HG02840 (cell line): ENCODE data around the gene SF3B4.
"Not testable (repeated sequence)": the region's sequence is repeated elsewhere in the genome, so short reads cannot be mapped to it uniquely, and the experiment has no call there.

Experiments
- ATAC-seq: cut with Tn5 transposase; IDR thresholded peaks from one replicate; pipeline ENCODE4 v1.9.1; 2021; ENCODE audit warnings: mild to moderate bottlenecking, moderate library complexity, moderate number of reproducible peaks; ENCODE audit not compliant: unreplicated experiment, low FRiP score

SF3B4 gene, protein sequence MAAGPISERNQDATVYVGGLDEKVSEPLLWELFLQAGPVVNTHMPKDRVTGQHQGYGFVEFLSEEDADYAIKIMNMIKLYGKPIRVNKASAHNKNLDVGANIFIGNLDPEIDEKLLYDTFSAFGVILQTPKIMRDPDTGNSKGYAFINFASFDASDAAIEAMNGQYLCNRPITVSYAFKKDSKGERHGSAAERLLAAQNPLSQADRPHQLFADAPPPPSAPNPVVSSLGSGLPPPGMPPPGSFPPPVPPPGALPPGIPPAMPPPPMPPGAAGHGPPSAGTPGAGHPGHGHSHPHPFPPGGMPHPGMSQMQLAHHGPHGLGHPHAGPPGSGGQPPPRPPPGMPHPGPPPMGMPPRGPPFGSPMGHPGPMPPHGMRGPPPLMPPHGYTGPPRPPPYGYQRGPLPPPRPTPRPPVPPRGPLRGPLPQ

DNA sequence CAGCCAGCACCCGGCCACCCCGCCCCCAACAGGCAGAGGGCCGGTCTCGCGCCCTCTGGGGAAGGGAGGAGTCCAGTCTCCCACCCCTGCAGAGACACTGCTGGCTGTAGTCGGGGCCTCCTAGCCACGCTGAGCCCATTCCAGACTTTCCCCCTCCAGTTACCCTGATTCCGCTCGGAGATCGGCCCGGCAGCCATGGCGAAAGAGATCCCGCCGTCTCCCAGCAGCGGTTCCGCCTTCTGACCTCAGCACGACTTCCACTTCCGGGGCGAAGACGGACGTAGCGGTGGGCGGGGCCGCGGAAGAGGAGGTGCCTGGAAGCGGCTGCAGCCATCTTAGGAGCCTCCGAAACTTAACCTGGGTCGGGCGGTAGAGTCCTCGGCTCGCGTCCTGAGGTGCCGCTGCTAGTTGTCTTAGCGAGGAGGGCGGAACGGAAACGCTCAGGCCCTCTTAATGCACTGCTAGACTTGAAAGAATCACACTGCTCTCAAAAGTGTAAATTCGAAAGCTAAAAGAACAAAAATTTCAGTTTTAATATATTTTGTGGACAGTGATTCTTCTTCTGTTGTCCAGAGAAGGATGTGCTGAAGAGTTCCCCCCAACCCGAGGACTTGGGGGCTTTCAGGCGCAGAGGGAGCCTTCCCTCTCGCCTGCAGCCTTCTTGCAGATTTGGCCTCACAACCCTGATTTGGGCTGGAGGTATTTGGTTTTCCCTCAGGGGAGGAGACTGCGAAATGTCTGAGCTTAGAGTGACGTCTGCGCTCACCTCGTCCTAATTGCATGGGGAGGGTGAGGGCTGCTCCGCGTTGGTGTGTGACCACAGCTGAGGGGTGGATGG is at the start of gene SF3B4:
TSS of gene SF3B4 (minus strand) at position 241 of the 838 bp plus-strand sequence. CDS start at position 197, 44 bp downstream.
- peak; percentile 83 for ATAC-seq

DNA sequence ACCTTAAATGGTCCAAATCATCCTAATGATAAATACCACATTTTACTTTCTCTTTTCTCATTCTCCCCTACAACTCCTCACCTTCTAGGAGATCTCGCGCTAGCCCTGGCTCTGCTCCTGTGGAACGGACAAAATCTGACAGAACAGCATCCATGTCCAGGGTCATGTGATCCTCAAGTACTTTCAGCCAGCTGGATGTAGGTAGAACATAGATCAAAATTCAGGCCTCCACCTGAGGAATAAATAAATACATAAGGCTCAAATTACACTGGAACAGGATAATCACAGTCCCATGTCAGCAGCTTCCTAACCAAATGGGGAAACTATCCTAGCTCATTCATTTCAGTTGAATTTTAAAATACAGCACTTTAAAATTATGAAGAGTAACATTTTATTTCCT is 49.7 kb upstream of the SF3B4 start:
- ATAC-seq = no peak

DNA sequence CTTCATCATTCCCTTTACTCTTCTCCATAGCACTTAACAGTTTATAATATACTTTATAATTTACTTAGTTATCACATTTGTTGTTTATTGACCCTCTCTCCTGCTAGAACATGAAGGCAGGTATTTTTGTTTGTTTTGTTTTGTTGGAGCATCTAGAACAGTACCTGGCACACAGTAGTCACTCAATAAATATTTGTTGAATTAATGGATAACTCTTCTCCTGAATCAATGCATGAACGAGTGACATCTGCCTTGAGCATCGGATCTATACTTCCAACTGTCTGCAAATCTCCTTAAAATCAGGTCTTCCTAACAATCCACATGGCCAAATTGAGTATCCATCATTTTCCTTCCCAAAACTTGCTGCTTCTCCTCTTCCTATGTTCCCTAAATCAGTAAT is 44.9 kb upstream of the SF3B4 start:
- ATAC-seq = no peak

DNA sequence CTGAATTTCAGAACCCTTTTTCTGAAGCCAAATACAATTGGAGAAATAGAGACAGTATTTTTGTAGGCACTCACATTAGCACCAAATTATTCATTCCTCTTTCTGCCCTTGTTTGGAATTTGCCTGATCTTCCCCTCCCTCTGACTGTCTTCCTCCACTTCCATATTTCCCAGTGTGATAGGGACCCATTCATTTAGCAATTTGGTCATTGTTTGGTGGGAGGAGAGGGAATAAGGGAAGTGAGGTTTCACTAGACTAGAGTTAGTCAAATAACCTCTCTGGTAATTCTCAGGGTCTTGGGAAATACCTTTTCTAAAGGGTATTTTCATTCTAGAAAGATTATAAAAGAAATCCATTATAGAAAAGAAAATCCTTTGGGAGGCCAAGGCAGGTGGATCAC is 40.0 kb upstream of the SF3B4 start:
- ATAC-seq = no peak

DNA sequence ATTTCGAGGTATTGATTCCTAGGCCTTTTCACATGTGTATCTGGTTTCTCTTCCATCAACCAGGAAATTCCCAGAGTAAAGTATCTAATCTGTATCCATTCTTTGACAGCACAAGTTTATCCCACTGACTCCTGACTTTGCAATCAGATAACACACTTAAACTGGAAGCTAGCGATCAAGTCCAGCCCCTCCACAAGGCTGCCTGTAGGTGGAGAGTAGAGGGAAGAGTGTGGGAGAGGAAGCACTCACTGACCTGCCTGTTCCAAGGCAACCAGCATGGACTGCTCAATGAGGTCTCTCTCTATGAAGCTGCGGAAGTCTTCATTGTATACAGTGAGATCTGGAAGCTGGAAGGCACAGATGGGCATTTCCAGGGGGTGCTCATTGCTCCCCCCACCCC is 39.4 kb upstream of the SF3B4 start:
- no peak for ATAC-seq

DNA sequence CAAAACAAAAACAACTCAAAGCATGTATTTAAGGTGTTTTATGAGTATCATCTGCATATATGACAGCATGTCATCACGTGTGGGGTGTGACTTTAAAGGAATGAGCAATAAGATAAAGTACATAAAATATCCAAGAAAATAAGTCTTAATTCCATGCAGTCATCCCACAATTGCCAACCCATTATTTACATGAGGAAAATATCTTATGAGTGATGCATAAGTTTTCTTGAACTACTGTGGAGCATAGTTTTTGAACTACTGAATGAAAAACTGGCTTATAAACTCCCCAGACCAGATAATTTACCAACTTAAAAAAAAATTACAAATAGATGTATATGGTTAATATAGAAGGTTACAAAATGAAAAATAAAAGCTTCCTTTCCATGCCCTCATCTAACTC is 38.8 kb upstream of the SF3B4 start:
- no peak for ATAC-seq

DNA sequence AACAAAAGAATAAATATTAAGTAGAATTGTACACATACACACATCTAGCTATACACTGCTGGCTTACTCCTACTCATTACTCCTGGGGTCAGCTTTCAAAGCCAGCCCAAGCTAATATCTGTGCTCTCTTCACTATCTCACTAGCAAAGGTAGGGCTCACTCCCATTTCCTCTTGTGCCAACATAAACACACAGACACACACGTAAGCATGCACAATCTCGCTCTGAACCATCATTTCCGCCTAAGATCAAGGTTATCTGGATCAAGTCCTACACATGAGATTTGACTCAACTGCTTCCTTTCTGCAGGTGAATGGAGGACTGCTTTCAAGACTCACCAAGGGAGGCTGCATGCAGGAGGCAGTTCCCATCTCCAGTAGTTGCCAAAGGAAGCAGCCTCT is 37.8 kb upstream of the SF3B4 start:
- ATAC-seq = no peak

DNA sequence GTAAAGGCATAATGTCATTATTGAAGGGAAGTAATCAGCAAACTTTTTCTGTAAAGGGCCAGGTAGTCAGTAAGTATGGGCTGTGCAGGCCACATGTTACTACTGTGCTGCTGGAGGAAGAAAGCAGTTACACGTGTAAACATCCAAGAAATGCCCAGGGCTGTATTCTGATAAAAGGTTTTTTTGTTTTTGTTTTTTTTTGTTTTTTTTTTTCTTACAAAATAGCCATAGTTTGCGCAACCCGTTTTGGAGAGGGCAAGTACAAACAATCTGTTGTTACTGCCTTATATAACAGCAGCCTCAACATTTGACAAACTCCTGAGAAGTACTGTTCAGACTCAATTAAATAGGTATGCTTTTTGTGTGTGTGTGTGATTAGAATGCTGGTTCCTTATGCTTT is 35.8 kb upstream of the SF3B4 start:
- ATAC-seq = no peak

DNA sequence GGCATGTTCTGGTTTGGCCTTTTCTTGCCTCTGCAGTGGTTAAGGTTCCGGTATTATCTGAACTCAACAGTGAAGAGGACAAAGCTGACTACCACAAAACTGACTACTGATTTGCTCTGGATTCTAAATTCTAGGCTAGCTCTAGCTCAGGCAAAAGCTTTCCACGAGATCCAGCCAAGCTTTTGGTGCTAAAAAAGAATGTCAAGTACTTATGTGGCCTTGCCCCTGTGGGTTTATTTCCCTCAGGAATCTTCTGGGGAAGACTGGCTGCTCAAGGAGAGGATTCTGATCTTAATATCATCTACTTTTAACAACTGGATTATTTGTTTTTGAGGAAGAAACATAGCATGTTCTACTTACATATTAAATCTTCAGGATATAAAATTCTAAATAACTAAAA is 35.1 kb upstream of the SF3B4 start:
- ATAC-seq = no peak

DNA sequence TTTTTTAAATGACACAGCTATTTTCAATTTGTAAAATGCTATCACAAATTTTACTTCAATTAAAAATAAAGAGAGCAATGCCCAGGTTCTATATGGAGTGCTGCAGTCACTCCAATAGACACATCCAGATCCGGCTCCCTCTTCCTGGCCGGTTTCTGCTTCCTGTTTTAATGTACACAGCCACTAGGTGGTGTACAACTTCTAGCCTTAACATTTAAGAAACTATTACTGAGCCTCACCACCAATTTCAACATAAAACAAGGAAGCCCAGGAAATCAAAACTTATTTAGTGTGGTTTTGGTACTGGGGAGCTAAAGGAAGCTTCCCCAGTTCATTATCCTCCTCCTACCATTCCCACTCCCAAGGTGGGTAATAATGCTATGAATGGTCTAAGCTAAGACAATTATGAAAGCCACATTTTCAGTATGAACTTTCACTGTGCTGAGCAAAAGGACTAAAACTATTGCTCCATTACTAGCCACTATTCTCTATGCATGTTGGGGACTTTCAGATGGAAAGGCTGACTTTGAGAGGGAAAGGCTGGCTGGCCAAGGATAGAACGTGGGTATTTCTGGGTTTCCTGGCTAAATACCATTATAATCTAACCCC is 34.5 kb upstream of the SF3B4 start:
- no peak for ATAC-seq

DNA sequence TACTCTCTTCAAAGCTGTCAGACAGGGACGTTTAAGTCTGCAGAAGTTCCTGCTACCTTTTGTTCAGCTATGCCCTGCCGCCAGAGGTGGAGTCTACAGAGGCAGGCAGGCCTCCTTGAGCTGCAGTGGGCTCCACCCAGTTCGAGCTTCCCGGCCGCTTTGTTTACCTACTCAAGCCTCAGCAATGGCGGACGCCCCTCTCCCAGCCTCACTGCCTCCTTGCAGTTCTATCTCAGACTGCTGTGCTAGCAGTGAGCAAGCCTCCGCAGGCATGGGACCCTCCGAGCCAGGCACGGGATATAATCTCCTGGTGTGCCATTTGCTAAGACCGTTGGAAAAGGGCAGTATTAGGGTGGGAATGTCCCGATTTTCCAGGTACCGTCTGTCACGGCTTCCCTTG is 29.9 kb upstream of the SF3B4 start:
- not testable (repeated sequence) for ATAC-seq

DNA sequence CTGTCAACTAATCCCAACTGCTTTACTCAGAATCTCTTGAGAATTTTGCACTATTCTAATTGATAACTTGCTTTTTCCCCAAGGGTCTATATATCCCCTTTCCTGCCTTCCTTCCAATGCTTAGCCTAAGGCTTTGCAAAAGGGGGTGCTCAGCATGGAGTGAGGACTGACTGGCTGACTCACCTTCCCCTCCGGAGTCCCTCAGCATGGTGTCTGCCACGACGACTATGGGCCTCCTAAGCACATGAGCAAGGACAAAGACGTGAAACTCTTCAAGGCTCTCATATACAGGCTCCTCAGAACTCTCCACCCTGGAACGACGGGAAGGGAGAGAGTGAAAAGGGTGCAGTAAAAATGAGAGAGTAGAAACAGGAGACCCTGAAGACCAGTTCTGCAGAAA is 22.3 kb upstream of the SF3B4 start:
- no peak for ATAC-seq

DNA sequence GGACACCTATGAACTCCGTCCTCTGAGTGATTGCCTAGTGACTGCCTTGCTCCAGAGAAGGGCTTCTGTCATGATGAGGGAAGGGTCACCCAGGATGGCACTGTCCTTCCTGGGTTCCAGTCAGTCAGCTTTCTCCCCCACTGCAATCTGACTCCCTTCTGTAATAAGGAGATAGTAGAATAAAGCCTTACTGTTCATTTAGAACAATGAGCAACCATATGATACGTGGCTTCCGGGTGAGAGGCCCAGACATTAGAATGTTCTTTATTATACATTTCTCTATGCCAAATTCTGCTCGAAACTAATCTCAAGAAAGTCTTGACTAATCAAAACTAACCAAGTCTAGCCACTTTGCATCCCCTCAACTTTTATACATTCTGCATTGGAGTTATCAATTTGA is 17.6 kb upstream of the SF3B4 start:
- no peak for ATAC-seq

DNA sequence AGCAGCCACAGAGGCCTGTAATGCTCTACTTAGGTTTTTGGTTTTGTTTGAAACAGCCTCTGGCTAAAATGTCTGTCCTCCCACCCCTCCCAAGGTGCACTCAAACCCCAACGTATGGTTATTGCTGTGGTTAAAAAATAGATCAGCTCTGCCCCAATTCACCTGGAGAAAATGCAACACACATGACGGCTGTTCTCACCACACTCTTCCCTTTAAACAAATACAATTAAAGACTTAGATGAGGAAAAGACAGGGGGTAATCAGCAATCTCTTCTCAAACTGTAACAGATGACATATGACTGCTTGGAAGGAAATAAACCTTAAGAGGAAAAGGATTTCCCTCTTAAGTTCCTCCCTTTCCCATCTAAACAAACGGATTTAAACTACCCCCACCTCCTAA is 15.3 kb upstream of the SF3B4 start:
- ATAC-seq = no peak

DNA sequence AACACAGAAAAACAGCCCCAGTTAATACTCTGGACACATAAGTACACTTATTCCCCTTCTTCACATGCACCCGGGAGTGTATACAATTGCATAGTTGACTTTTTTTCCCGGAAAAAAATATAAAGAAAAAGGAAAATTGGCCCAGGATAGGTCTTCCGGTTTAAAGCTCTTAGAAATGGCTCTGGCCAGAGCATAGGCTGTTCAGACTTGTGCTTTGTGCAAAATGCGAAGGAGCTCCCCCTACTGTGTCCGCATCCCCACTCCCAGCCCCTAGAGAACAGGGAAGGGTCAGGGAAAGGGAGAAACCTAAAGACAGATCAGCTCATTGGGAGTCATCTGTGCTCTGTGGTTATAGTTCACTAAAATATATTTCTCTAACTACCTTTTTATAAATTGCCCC is 14.6 kb upstream of the SF3B4 start:
- no peak for ATAC-seq

DNA sequence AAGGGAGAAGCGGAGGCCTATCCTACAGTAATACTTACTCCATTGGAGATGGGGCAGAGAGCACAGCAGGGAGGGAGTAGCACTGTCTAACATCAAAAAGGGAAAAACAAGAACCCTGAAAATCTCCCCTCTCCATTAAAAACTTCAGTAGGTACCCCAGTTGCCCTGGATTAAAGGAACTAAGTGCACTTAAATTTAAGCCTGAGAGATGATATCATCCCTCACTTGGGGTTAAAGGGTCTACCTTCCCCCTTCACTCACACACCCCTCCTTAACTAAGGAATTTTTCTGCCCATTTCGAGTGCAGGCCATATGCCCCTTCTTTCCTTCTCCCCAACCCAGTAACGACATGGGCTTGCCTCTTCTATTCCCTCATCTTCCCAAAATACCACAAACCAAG is 12.8 kb upstream of the SF3B4 start:
- ATAC-seq = no peak

DNA sequence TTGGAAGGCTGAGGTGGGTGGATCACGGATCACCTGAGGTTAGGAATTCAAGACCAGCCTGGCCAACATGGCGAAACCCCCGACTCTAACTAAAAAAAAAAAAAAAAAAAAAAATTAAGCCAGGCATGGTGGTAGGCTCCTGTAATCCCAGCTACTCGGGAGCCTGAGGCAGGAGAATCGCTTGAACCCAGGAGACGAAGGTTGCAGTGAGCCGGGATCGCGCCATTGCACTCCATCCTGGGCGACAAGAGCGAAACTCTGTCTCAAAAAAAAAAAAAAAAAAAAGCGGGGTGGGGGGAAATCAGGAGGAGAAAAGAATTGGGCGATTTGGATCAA is 11.0 kb upstream of the SF3B4 start:
- not testable (repeated sequence) for ATAC-seq

DNA sequence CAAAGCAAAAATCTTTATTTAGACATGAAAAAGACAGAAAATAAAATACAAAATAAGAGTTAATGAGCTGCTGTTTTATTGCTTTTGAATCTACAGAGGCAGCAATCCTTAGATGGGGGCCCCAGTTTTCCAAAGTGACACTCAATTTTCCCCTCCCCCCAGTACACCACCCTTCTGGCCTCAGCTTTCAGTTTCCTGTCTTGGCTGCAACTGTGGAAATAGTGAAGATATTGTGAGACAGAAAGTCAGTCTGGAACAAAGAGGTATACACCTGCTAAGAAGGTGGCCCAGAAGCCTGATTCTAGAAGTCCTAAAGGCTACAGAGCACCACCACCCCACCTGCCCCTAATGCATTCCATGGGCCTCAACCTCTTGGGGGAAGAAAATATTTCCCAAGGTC is 10.2 kb upstream of the SF3B4 start:
- ATAC-seq = no peak

DNA sequence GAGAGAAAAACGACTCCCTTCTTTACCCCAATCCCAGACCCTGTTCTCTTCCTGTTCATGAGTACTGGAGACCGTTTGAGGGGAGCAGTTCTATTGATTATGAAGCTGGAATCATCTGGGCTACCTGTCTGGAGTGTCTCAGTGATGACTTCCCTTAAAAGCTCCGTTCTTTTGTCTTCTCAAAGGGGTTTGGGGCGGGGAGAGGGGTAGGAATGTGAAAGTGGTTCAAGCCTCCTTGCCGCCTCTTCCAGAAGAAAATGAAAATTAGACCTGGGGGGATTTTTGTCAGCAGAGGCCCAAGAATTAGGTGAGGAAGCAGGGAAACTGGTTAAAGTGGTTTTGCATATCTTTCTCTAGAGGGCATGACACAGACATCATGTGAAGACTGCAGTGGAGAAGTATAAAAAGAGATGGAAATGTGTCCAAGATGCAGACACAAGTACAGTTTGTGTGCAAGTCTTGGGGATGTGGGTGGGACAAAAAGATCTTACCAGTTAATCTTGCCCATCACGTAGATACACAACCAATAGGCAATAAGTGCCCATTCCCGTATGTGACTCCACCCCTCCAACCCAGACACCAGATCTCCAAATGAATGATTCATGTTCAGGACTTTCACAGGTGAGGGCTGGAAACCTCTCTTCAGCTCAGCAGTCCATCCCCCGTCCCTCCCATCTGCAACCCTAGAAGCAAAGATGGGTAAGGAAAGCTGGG is 9.5 kb upstream of the SF3B4 start:
- no peak for ATAC-seq

DNA sequence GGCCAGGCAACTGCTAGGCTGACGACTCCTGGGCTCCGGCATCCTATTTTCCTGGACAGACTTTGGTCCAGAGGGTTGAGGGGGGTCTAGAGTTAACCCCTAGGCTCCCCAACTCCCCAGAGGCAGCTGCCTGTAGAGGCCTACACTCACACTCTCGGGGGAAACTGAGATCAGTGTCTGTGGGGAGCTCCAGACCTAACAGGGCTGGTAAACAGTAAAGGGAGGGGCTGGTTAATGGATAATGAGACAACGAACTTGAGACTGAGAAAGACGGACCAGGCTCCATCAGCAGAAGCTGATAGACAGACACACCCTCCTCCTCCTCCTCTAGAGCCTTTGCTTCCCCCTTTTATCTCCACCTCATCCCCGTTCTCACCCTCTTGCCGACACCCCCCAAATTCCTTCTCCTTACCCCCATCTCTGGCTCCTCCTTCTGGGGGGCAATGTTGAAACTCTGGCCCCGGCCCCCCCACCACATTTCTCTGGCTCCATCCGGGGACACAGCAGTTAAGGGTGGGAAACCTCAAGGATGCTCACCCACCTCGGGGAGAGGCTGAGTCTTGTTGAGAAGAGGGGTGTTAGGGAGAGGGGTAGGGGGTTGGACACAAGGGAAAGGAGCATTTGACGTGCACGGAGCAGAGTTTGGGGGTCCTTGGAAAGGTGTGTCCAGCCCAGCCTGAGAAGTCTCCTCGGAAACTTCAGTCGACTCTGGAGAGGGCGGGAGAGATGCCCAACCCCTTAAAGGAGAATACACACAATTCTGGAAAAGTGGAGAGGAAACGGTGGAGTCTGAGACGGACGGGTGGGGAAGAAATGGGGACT is 8.8 kb upstream of the SF3B4 start, which contains the start of gene MTMR11:
TSS of gene MTMR11 (minus strand) at position 710 of the 822 bp plus-strand sequence. CDS start at position 478, 232 bp downstream.
- ATAC-seq = no peak
